Kidney (tissue), 14 donors: ENCODE data around the gene CACNB4. TPM values are rescaled to one million over a fixed set of nuclear protein-coding genes. Genes with fewer than 3 reads are reported as not detected.

Experiments
- DNase-seq, 5 donors: peaks; one replicate each; pipeline ENCODE4 v3.0.0-alpha.2; 2013 to 2020
- FAIRE-seq: peaks from 2 replicates; lab custom pipeline; 2012; peaks lifted over from hg19 to GRCh38; lab: Jason Lieb, UNC
- H3K27ac ChIP-seq, 2 donors: one replicate each; pipeline ENCODE4 v1.7.0; 2013; ENCODE audit warnings: low read depth in 2 of 2, low read length in 2 of 2, inconsistent platforms in 1 of 2
- H3K27me3 ChIP-seq: one replicate; pipeline ENCODE4 v1.7.1; 2013; ENCODE audit warnings: low read length, inconsistent platforms; ENCODE audit not compliant: control insufficient read depth, insufficient read depth
- H3K36me3 ChIP-seq, 3 donors: one replicate each; pipeline versions ENCODE4 v1.7.0 to v1.7.1; 2013; ENCODE audit warnings: low read length in 3 of 3, control low read depth in 1 of 3, inconsistent platforms in 1 of 3; ENCODE audit not compliant: insufficient read depth in 3 of 3, control insufficient read depth in 2 of 3
- H3K4me1 ChIP-seq, 3 donors: one replicate each; pipeline versions ENCODE4 v1.7.0 to v1.7.1; 2013; ENCODE audit warnings: low read length in 3 of 3, inconsistent platforms in 1 of 3, low read depth in 1 of 3; ENCODE audit not compliant: control insufficient read depth in 2 of 3, insufficient read depth in 2 of 3
- H3K4me3 ChIP-seq, 3 donors: one replicate each; pipeline versions ENCODE4 v1.7.0 to v1.8.1; 2013; ENCODE audit warnings: low read length in 3 of 3, control low read depth in 1 of 3, inconsistent platforms in 1 of 3
- H3K9ac ChIP-seq, 3 donors: one replicate each; pipeline versions ENCODE4 v1.7.0 to v1.7.1; 2013; ENCODE audit warnings: low read length in 3 of 3, control low read depth in 1 of 3, inconsistent platforms in 1 of 3
- H3K9me3 ChIP-seq, 3 donors: one replicate each; pipeline versions ENCODE4 v1.7.0 to v1.7.1; 2013; ENCODE audit warnings: low read length in 3 of 3, control low read depth in 1 of 3, inconsistent platforms in 1 of 3; ENCODE audit not compliant: control insufficient read depth in 2 of 3, insufficient read depth in 1 of 3
- CTCF ChIP-seq: IDR thresholded peaks from 3 replicates; pipeline ENCODE4 v1.5.1; 2012; ENCODE audit warnings: mild to moderate bottlenecking, moderate library complexity, borderline replicate concordance; ENCODE audit not compliant: insufficient read depth; ENCODE audit errors: extremely low read depth
- intact Hi-C: fragments of 100-400 bp; cut with DNase I; formaldehyde crosslinking; loops from one replicate; pipeline ENCODE4 v1.11.1; 2022
- polyA plus RNA-seq: library from polyadenylated mRNA; stranded (reverse); fragments of 350-450 nt; fragmentation: Illumina TruSeq; extraction: RNeasy Lipid Tissue Mini Kit (QIAGEN cat#74804); gene quantifications from one replicate; pipeline ENCODE4 v1.2.3, GENCODE V29; 2014; ENCODE audit warnings: low read depth, low replicate concordance; ENCODE audit not compliant: insufficient read depth
- total RNA-seq: library from RNA; stranded (reverse); fragmentation: NEBNext Ultra II Directional; extraction: Animal tissue kit (Norgen Biotek cat#: 25700); gene quantifications from one replicate; pipeline ENCODE4 v1.2.1, GENCODE V29; 2021
- donor health status: control.
- donor health status: control.
- donor health status: control.
- donor health status: control.
- donor health status: control.
- donor health status: DM: yes; HTN: yes; CAD: no.
- donor health status: Normal renal cell carcinoma (clear cell type).

CACNB4 gene
- total and polyA plus RNA-seq, 2 donors from 2014 or later = 1.3 to 2.2 TPM

- no peak for FAIRE-seq
- no peak overlapping the region for H3K9ac ChIP-seq
- H3K27ac ChIP-seq = no peak overlapping the region
- H3K4me3 ChIP-seq = no peak overlapping the region
- H3K9me3 ChIP-seq = no peaks in the 10 kb centered on the region
- TF ChIP-seq CTCF = no peak
- no peaks in the 10 kb centered on the region for H3K27me3 ChIP-seq
- no peak for DNase-seq
- intact Hi-C loops = no loop called here
- H3K36me3 ChIP-seq = no peaks in the 10 kb centered on the region
- H3K4me1 ChIP-seq = no peaks in the 10 kb centered on the region
Measured at GRCh38 chr2:152063325-152063924, 35.4 kb downstream of the CACNB4 start.

- intact Hi-C loops = no loop called here
- Histone ChIP-seq H3K36me3 (no peaks in the 10 kb centered on the region), H3K4me1 (no peaks in the 10 kb centered on the region), H3K9me3 (no peaks in the 10 kb centered on the region), H3K4me3 (no peak overlapping the region), H3K27me3 (no peaks in the 10 kb centered on the region), H3K27ac (no peak overlapping the region), H3K9ac (no peak overlapping the region)
- FAIRE-seq (no peak), DNase-seq (no peak)
- no peak for TF ChIP-seq CTCF
Measured at GRCh38 chr2:152062125-152063091, 36.4 kb downstream of the CACNB4 start.

GRCh38 chr2:152061383-152061782, 37.5 kb downstream of the CACNB4 start:
- Histone ChIP-seq H3K4me3 (no peak overlapping the region), H3K4me1 (no peaks in the 10 kb centered on the region), H3K9me3 (no peaks in the 10 kb centered on the region), H3K36me3 (no peaks in the 10 kb centered on the region), H3K27me3 (no peaks in the 10 kb centered on the region), H3K27ac (no peak overlapping the region), H3K9ac (no peak overlapping the region)
- DNase-seq = no peak
- no peak for FAIRE-seq
- intact Hi-C loops = no loop called here
- TF ChIP-seq CTCF = no peak
